ENCODE data around the gene PLXNA4.

DNA sequence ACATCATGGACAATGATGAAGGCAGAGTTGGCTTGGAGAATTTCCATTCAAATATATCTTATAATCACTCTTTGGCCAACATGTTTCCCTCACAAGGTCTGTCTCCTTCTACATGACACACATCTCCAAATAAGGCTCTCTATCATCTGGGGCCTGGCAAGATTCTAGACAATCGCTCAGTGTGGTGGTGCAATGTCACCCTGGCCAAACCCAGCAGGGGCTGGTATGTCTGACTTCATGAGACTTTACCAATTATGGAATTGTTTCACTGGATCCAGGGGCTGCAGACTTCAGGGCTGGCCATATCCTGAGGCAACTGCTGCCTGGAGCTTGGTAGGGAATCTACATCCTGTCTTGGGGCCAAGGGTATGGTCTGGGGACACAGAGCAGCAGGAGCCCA, 319.0 kb downstream of the PLXNA4 start:
- TF ChIP-seq, protein P1, sequence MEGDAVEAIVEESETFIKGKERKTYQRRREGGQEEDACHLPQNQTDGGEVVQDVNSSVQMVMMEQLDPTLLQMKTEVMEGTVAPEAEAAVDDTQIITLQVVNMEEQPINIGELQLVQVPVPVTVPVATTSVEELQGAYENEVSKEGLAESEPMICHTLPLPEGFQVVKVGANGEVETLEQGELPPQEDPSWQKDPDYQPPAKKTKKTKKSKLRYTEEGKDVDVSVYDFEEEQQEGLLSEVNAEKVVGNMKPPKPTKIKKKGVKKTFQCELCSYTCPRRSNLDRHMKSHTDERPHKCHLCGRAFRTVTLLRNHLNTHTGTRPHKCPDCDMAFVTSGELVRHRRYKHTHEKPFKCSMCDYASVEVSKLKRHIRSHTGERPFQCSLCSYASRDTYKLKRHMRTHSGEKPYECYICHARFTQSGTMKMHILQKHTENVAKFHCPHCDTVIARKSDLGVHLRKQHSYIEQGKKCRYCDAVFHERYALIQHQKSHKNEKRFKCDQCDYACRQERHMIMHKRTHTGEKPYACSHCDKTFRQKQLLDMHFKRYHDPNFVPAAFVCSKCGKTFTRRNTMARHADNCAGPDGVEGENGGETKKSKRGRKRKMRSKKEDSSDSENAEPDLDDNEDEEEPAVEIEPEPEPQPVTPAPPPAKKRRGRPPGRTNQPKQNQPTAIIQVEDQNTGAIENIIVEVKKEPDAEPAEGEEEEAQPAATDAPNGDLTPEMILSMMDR (IDR thresholded peaks at IDR 0.05; ENCODE audit: low read depth, low read length) = no peak
- TF ChIP-seq EZH2phosphoT487 (IDR thresholded peaks at IDR 0.05; ENCODE audit: low read depth) = no peak
